Activated B cell treated with CpG ODN at 0.5 μM for 24 hours (primary cell): ENCODE measurements around the gene ZFC3H1. TPM values are rescaled to one million over a fixed set of nuclear protein-coding genes. Genes with fewer than 3 reads are reported as not detected.
A peak's percentile ranks its signal among the peaks of the same experiment; 100 is the strongest.

ENCODE experiments used
- ATAC-seq: fragments of 200-7000 bp; cut with Tn5 transposase; one replicate; pipeline ENCODE4 v1.10.0; 2021; ENCODE audit warnings: low read depth, mild to moderate bottlenecking, moderate library complexity
- CTCF ChIA-PET: fragments of 350-600 bp; sonication (Branson Sonifier 250); formaldehyde crosslinking; loops from one replicate; lab custom pipeline; 2021; ENCODE audit warnings: antibody characterized with exemption; lab: Charles Lee
- POLR2A ChIA-PET: fragments of 350-600 bp; sonication (Branson Sonifier 250); formaldehyde crosslinking; loops from one replicate; lab custom pipeline; 2021; ENCODE audit warnings: antibody characterized with exemption; lab: Charles Lee
- DNase-seq: peaks from one replicate; pipeline ENCODE4 v3.0.0; 2022
- H3K27ac Mint-ChIP-seq: one replicate; pipeline ENCODE4 v1.8.0; 2020; ENCODE audit warnings: mixed read lengths
- H3K27me3 Mint-ChIP-seq: one replicate; pipeline ENCODE4 v1.8.0; 2021; ENCODE audit warnings: mixed read lengths
- H3K36me3 Mint-ChIP-seq: one replicate; pipeline ENCODE4 v1.8.0; 2021; ENCODE audit warnings: low read depth, mixed read lengths
- H3K4me1 Mint-ChIP-seq: one replicate; pipeline ENCODE4 v1.8.0; 2021; ENCODE audit warnings: mixed read lengths
- H3K4me3 Mint-ChIP-seq: one replicate; pipeline ENCODE4 v1.8.0; 2020; ENCODE audit warnings: mild to moderate bottlenecking, mixed read lengths
- H3K9me3 Mint-ChIP-seq: one replicate; pipeline ENCODE4 v1.8.0; 2020; ENCODE audit warnings: mixed read lengths
- CTCF ChIP-seq: fragments of 200-600 bp; IDR thresholded peaks from one replicate; pipeline ENCODE4 v1.8.0; 2022; ENCODE audit warnings: antibody characterized with exemption, mild to moderate bottlenecking
- intact Hi-C: fragments of 100-400 bp; cut with micrococcal nuclease; formaldehyde crosslinking; loops from one replicate; pipeline ENCODE4 v1.15.1; 2024
- total RNA-seq: library from RNA; stranded (reverse); gene quantifications from 2 replicates; pipeline ENCODE4 v1.2.3, GENCODE V29; 2022

ZFC3H1 gene
- total RNA-seq, 1 donor from 2014 or later, result 107 TPM

- intact Hi-C loops, result loop anchor here (1.0 kb wide), 6 partner anchors 8 to 153 kb away; partner anchors contain the start of genes RAB21, TBC1D15 and THAP2
- ChIA-PET POLR2A (interaction anchor here (0.6 to 8.1 kb wide), 11 partner anchors 9 to 252 kb away, joined by 3 to 232 read pairs (median 9); partner anchors contain the start of genes RAB21, TBC1D15, THAP2 and ZFC3H1), CTCF (interaction anchor here (0.8 to 5.5 kb wide), 11 partner anchors 9 to 68 kb away, joined by 3 to 81 read pairs (median 6); partner anchors contain the start of genes RAB21, THAP2 and ZFC3H1)
- Mint-ChIP-seq H3K4me1 (peaks cover 56% of the 10 kb centered on the region), H3K9me3 (no peaks in the 10 kb centered on the region), H3K4me3 (peak within 1 kb of the TSS; percentile 93), H3K27ac (peak within 1 kb of the TSS; percentile 97), H3K27me3 (no peaks in the 10 kb centered on the region), H3K36me3 (peaks cover 18% of the 10 kb centered on the region)
- no peak for TF ChIP-seq CTCF
- peak; percentile 87 for ATAC-seq
- DNase-seq, result peak; percentile 87
Observed at GRCh38 chr12:71685914-71686657, 22.4 kb upstream of the ZFC3H1 start, which contains the start of gene TMEM19. Gene TMEM19 (plus strand): TSS chr12:71686082. CDS start chr12:71686681, 599 bp downstream.

GRCh38 chr12:71685312-71685906, 21.8 kb upstream of the ZFC3H1 start:
- ChIA-PET POLR2A (interaction anchor here (0.9 to 8.1 kb wide), 10 partner anchors 9 to 154 kb away, joined by 3 to 232 read pairs (median 15); partner anchors contain the start of genes RAB21, TBC1D15, THAP2 and ZFC3H1), CTCF (interaction anchor here (0.8 to 5.5 kb wide), 8 partner anchors 10 to 61 kb away, joined by 4 to 81 read pairs (median 6); partner anchors contain the start of genes THAP2 and ZFC3H1)
- Mint-ChIP-seq H3K4me1 (peaks cover 50% of the 10 kb centered on the region), H3K36me3 (peaks cover 14% of the 10 kb centered on the region), H3K27ac (peak overlapping the region; percentile 92), H3K27me3 (no peaks in the 10 kb centered on the region), H3K4me3 (peak overlapping the region; percentile 93), H3K9me3 (no peaks in the 10 kb centered on the region)
- DNase-seq (no peak), ATAC-seq (no peak)
- no peak for TF ChIP-seq CTCF
- intact Hi-C loops, result no loop called here

GRCh38 chr12:71684081-71684480, 20.4 kb upstream of the ZFC3H1 start:
- ATAC-seq, result no peak
- intact Hi-C loops, result no loop called here
- H3K27me3 Mint-ChIP-seq, result no peaks in the 10 kb centered on the region
- no peaks in the 10 kb centered on the region for H3K9me3 Mint-ChIP-seq
- DNase-seq, result no peak
- CTCF ChIA-PET, result interaction anchor here (2.4 to 5.5 kb wide), 3 partner anchors 20 to 63 kb away, joined by 9 to 81 read pairs (median 52); partner anchors contain the start of genes THAP2 and ZFC3H1
- POLR2A ChIA-PET, result interaction anchor here (2.9 to 8.1 kb wide), 4 partner anchors 11 to 71 kb away, joined by 21 to 232 read pairs (median 60); partner anchors contain the start of genes RAB21, THAP2 and ZFC3H1
- H3K4me3 Mint-ChIP-seq, result peak overlapping the region; percentile 48
- no peak for TF ChIP-seq CTCF
- peak overlapping the region; percentile 92 for H3K27ac Mint-ChIP-seq
- H3K36me3 Mint-ChIP-seq, result peaks cover 7% of the 10 kb centered on the region
- H3K4me1 Mint-ChIP-seq, result peaks cover 37% of the 10 kb centered on the region

- H3K36me3 Mint-ChIP-seq, result peaks cover 7% of the 10 kb centered on the region
- H3K4me3 Mint-ChIP-seq, result no peak overlapping the region
- H3K27ac Mint-ChIP-seq, result no peak overlapping the region
- intact Hi-C loops, result no loop called here
- H3K27me3 Mint-ChIP-seq, result no peaks in the 10 kb centered on the region
- peaks cover 32% of the 10 kb centered on the region for H3K4me1 Mint-ChIP-seq
- no peak for DNase-seq
- CTCF ChIA-PET, result interaction anchor here (2.4 to 5.4 kb wide), 2 partner anchors 47 to 63 kb away, joined by 9 to 81 read pairs; no protein-coding TSS in a partner anchor
- POLR2A ChIA-PET, result interaction anchor here (4.9 to 8.1 kb wide), 3 partner anchors 15 to 72 kb away, joined by 48 to 232 read pairs (median 72); partner anchors contain the start of genes RAB21, THAP2 and ZFC3H1
- TF ChIP-seq CTCF, result no peak
- H3K9me3 Mint-ChIP-seq, result no peaks in the 10 kb centered on the region
- no peak for ATAC-seq
Observed at GRCh38 chr12:71683633-71684032, 20.0 kb upstream of the ZFC3H1 start.
